CD4-positive, alpha-beta T cell treated with Interleukin-15 for 4 hours (primary cell): ENCODE results near the gene ART1.
"Not testable (repeated sequence)": the region's sequence is repeated elsewhere in the genome, so short reads cannot be mapped to it uniquely, and the experiment has no call there.

Experiments
- DNase-seq: peaks from one replicate; pipeline ENCODE4 v3.0.0-alpha.2; 2020; ENCODE audit warnings: low spot score

Gene ART1

DNA sequence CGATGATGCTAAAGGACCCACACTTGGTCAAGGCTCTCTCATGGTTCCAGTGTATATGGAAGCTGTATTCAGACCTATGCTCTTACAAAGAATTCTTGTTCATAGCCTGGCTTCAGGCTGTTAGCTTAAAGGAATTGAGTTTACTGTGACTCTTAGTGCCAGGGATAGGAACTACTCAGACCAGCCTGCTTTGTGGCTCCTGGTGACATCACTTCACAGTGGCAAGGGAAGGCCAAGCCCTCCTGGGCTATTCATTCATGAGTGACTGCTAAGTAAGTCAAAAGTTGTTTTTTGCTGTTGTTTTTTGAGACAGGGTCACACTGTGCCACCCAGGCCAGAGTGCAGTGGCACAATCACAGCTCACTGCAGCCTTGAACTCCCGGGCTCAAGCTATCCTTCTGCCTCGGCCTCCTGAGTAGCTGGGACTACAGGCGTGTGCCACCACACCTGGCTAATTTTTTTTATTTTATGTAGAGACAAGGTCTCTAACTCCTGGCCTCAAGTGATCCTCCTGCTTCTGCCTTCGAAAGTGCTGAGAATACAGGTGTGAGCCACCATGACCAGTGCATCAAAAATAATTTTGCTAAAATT lies 12.8 kb upstream of the ART1 start:
- no peak for DNase-seq

DNA sequence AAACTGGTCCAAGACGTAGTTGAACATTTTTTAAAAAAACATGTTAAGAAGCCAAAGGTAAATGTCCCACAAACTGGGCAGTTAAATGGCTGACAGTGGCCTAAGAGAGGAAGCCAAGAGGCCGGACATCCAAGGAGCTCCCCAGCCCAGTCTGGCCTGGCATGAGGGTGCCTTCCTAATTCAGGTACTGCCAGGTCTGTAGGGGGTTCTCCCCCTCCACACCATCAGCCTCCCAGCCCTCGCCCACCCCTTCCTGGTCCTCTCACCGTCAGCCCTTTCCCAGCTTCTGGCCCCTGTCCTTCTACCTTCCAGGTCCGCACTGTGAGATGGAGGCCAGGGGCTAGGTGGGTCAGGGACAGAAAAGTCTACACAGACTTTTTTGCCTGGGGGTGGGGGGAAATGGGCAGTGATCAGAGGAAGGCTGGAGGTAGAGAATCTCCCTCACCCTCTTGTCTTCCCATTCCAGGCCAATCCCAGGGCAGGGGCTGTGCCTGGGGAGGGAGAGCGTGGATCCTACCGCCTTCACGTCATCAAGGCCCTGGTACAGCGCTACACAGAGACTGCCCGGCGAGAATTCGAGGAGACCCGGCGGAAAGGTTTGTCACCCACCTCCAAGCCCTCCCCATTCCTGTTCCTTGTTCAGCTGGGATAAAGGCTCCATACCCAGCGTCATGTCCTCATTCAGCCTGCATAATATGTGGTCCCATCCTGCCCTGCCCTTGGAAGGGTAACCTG lies 9.1 kb upstream of the ART1 start:
- no peak for DNase-seq

DNA sequence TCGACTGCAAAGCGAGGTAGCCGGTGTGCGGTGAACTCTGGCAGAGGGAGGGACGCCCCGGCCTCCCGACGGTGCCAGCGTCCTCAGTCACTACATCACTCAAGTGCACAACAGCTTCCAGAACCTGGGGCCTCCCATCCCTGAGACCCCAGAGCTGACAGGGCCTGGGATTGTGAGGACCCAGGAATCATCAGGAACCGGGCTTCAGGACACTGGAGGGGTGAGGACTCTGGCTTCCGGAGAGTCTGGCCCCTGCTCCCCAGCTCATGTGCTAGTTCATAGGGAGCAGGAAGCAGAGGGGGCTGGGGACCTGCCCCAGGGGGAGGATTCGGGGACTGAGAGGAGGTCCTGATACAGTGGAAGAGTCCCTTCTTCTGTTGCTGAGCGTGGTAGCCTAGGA lies 7.7 kb upstream of the ART1 start:
- no peak for DNase-seq

DNA sequence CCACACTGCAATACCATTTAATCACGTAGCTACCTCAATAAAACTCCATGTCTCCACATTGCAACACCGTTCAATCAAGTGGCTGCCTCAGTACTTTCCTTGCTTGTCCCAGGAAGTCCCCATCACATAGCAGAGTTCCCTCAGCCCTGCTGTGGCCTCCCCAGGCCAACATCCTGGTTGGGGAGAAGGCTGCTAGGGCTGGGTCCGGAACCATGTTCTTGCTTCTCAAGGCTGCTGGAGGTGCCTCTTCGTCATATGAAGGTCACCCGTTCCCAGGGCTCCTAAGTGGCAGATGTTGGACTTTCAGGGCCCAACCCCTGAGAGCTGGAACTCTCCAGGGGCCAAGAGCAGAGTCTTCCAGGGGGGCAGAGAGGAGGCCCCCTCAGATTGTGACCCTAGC lies 6.4 kb upstream of the ART1 start:
- DNase-seq, result no peak

DNA sequence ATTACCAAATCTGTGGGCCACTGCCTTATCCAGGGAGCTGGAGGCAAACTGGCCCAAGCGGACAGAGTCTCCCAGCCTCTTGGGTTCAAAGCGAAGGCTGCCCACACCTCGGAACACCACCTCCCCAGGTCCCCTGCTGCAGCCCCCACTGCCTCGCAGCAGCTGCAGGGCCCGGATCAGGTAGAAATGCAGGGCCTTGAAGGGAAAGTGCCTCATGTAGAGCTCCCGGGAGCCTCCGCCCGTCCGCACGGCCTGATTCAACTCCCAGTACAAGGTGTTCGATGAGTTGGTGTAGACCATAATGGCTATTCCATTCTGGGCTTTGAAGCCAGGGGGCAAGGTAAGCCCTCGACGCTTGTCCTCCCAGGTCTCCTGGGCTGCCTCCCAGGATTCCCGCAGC lies 5.1 kb upstream of the ART1 start:
- DNase-seq, result no peak

DNA sequence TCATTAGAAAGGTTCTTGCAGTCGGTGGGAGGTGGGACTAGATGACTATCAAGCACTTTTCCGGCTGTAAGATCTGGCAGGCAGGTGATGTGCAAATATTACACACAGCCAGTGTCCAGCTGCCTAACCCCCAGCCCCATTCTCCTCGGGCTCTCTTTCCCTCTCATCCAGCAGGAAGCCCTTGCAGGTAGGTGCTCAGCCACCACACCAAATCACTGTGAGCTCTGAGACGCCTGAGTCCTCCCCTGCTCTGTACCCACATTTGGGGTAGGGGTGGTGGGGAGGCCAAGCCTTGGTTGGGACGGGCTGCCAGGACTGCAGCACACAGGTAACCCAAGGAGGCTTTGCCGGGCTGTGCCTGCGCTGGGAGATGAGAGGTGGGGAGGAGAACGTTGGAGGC lies 3.7 kb upstream of the ART1 start:
- no peak for DNase-seq

DNA sequence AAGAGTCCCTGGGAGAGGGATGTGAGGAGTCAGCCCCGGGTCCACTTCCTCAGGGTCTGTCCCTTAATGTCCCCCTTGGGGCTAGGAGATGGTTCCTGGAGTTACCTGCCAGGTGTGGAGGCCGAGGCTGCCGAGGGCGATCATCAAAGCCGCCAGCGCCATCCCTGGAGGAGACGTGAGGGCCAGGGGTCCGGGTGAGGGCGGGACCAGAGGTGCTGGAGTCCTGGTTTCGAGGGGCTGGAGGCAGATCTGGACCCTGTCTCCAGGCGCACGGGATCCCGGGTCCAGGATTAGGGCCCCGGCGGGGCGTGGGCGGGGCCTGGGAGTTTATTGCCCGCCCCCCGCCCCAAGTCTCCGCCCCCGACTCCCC lies 3.2 kb upstream of the ART1 start, which contains the start of gene ART5:
Gene ART5, minus strand, starts transcription at position 292 of the 370 bp plus-strand sequence. Its CDS starts 130 bp downstream, at position 162.
- no peak for DNase-seq

DNA sequence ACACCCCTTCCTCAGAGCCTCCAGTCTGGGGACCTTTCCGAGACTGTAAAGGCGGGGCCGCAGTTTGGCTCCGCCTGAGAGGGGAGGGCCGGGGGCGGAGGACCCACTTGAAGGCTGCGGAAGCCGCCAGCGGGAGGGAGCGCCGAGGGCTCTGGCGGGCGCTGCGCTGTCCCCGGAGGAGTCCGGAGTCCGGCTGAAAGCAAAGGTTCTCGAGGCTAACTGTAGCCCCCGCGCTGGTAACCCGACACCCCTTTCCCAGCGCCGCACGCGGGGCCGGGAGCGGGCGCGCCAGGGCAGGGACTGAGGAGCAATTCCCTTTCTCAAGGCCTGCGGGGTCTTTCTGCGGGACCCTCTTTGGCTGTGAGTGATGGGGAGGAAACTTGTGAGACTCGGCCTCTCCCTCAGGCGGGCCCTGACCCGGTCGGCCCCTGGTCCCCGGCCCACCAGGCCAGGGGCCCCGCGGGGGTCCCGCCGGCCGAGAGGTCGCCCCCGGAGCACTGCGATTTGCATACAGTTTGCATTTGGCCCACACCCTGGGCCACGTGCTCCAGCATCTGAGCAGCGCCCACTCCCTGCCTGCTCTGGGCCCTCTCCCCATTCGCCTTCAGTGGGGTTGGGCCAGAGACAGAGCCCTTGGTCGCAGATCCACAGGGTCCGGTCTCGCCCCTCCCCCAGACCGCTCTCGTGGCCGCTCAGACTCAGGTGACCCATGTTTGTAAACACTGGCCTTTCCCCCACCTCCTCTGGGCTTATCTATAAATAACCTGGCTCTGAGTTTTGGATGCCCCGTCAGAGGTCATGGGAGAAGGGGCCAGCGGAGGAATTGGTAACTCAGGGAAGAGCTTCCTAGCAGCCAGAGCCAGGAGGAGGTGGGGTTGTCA lies 2.6 kb upstream of the ART1 start:
- DNase-seq, result peak; percentile 68

DNA sequence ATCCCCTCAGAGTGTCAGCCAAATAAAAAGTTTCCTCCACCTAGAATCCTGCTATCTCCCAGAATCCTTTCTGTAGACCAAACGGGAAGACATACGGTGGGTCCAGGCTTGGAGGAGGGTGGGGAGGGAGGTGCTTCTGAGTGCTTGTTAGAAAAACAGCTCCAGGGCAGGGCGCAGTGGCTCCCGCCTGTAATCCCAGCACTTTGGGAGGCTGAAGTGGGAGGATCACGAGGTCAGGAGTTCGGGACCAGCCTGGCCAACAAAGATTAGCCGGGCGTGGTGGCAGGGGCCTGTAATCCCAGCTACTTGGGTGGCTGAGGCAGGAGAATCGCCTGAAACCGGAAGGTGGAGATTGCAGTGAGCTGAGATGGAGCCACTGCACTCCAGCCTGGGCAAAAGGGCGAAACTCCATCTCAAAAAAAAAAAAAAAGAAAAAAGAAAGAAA lies 1.8 kb upstream of the ART1 start:
- DNase-seq, result not testable (repeated sequence)

DNA sequence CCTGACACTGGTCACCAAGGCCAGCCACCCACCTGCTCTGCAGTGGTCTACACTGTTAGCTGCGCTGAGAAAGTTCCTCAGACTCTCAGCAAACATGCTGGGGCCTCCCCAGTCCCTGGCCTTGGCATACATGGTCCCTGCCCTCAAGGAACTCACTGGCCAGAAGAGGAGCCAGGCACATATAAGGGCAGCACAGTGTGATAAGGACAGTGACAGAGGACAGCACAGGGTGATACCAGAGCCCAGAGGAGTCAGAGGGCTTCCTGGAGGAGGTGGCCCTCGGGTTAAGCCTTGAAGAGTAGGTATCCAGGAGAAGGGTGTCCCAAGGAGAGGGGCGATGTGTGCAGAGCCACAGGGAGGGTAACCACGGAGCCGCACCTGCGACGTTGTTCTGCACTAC lies 624 bp downstream of the ART1 start:
- no peak for DNase-seq

DNA sequence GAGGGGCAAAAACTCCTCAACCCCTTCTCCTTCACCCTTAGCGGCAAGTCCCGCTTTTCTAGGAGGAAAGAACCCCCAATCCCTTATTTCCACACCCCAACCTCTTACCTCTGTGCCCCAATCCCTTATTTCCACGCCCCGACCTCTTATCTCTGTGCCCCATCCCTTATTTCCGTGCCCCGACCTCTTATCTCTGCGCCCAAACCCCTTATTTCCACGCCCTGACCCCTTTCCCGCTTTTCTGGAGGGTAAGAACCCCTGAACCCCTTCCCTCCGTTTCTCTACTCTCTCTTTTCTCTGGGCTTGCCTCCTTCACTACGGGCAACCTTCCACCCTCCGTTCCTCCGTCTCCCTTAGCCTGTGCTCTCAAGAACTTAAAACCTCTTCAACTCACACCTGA lies 3.9 kb downstream of the ART1 start:
- DNase-seq, result not testable (repeated sequence)

DNA sequence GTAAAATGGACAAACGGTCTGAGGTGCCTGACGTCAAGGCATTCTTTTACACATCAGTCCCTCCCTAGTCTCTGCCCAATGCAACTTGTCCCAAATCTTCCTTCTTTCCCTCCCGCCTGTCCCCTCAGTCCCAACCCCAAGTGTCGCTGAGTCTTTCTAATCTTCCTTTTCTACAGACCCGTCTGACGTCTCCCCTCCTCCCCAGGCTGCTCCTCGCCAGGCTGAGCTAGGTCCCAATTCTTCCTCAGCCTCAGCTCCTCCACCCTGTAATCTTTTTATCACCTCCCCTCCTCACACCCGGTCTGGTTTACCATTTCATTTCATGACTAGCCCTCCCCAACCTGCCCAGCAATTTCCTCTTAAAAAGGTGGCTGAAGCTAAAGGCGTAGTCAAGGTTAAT lies 4.4 kb downstream of the ART1 start:
- DNase-seq, result not testable (repeated sequence)

DNA sequence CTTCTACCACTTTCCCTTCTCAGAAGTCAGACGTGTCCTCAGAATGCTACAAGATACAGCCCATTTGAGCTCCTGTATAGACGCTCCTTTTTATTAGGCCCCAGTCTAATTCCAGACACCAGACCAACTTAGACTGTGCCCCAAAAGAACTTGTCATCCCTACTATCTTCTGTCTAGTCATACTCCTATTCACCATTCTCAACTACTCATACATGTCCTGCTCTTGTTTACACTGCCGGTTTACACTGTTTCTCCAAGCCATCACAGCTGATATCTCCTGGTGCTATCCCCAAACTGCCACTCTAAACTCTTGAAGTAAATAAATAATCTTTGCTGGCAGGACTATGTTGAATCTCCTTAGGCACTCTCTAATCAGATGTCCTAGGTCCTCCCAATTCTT lies 7.6 kb downstream of the ART1 start:
- DNase-seq, result not testable (repeated sequence)

DNA sequence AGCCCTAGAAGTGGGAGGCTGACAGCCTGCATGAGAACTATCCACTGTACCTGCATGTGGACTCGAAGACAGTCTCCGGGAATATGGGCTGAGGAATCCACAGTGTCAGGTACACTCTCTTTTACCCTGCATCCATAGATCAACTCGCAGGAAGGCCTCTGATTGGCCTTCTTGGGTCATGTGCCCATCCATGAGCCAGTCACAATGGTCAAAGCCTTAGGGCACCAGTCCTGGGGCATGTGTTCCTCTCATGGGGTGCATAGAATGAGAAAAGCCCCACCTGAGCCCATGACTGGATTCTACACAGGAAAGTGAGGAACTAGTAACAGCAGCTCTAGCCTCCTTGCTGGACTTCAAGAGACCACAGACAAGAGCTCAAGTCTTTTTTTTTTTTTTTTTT lies 10.6 kb downstream of the ART1 start:
- no peak for DNase-seq

DNA sequence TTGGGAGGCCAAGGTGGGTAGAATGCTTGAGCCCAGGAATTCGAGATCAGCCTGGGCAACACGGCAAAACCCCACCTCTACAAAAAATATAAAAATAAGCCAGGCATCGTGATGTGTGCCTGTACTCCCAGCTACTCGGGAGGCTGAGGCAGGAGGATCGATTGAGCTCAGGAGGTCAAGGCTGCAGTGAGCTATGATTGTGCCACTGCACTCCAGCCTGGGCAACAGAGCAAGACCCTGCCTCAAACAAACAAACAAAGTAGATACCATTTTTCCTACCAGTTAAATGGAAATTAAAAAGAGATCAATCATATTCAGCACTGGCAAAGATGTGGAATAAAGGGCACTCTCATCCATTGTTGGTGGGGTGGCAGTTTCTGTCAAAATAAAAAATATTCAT lies 12.4 kb downstream of the ART1 start:
- DNase-seq, result not testable (repeated sequence)

DNA sequence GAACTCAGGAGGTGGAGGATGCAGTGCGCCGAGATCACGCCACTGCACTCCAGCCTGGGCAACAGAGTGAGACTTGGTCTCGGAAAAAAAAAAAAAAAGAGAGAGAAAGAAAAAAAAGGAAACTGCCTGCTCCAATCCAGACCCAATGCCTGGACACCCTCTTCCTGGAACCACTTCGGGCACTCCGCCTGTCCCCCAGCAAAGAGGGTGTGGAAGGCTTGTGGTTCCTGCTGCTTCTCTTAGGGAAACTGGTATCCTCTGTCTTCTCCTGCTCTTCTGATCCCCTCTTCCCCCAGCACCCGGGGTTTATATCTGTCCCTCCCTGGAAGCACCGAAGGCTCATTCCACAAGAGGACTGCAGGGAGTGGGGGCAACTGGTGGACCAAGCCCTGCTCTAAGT lies 13.3 kb downstream of the ART1 start:
- no peak for DNase-seq

DNA sequence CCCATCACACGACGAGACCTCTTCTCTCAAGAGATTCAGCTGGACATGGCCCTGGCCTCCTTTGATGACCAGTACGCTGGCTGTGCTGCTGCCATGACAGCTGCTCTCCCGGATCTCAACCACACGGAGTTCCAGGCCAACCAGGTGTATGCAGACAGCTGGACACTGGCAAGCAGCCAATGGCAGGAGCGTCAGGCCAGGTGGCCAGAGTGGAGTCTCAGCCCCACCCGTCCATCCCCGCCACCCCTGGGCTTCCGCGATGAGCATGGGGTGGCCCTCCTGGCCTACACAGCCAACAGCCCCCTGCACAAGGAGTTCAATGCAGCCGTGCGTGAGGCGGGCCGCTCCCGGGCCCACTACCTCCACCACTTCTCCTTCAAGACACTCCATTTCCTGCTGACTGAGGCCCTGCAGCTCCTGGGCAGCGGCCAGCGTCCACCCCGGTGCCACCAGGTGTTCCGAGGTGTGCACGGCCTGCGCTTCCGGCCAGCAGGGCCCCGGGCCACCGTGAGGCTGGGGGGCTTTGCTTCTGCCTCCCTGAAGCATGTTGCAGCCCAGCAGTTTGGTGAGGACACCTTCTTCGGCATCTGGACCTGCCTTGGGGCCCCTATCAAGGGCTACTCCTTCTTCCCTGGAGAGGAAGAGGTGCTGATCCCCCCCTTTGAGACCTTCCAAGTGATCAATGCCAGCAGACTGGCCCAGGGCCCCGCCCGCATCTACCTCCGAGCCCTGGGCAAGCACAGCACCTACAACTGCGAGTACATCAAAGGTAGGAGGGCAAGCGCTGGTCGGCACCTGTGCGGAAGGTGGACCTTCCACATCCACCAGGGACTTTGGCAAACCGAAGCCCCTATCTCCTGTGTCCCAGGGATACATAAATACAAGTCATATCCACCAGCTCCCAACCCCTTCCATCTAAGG lies 14.9 kb downstream of the ART1 start:
- DNase-seq, result no peak

DNA sequence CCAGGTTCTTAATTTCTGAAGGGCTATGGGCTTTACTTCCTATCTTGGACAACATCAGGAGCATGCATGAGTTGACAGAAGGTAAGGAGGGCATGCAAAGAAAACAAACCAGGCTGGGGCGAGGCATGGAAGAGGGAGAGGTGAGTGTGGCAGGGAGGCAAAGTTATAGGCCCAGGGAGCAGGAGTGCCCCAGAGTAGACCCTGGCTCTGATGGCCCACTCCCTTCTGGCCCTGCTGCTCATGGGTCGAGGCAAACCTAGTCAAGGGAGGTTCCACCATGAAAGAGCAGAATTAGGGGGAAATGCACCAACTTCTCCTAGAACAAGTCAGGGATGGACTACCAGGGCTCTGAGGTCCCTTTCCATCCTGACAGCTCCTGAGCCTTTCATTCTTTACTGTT lies 16.0 kb downstream of the ART1 start:
- DNase-seq, result no peak

DNA sequence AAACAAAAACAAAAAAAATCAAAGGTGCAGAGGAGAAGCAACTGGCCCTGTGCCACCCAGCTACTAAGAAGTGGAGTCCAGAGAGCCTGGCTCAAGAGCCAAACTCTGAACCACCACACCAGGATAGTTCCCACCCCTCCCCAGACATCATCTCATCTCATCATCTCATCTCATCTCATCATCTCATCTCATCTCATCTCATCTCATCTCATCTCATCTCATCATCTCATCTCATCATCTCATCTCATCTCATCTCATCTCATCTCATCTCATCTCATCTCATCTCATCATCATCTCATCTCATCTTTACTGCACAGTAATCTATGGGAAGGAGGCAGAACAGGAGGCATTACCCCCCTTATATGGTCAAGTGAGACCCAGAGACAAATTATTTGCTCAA lies 17.9 kb downstream of the ART1 start:
- DNase-seq, result no peak

DNA sequence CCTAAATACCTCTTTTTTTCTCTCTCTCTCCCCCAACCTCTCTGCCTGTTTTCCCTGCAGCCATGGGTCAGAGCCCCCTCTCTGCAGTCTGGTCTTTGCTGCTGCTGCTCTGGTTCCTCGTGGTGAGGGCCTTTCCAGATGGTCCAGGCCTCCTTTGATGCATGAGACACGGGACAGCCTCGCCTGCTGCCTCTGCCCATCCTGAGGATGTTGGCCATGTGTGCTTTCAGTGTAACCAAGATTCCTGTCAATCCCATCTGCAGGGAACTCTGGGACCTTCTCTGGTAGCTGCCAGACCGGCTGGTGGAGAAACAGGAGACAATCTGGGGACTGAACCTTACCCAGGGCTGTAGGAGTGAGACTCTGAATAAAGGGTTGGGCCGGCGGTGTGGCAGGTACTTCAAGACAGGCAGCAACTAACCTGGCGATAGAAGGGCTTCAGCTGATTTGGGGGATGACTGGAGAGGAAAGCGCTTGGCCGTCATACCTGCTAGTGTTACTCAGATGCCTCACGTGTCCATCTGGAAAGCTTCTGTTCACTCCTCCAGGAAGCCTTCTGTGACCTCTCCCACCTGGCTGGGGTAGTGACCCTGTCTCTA lies 19.2 kb downstream of the ART1 start:
- no peak for DNase-seq

DNA sequence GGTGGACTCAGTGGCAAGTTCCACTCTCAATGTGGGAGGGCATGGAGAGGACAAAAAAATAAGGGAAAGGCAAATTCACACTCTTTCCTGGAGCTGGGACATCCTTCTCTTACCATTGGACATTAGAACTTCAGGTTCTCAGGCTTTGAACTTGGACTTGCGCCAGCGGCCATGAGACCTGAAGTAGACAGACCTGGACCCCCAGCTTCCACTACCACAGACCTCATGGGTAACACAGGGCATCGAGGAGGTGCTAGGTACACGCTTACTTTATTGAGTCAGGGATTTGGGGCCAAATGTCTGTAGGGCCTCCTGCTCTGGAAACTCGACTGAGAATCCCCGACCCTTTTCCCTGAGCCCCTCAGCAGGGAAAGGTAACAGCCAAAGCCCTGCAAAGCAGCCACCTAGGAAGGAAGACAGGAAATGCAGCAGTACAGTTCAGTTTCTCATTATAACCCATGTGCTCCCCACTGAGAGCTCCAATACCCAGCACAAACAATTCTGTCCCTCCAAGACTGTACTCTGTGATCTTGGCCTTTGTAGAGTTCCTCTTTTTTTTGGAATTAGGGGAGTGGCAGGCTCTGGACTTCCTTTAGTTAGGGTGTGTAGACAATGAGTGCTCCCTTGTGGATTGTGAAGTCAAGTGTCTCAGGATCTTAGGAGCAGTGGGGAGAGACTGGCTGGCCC lies 20.6 kb downstream of the ART1 start:
- no peak for DNase-seq
